K562 (cell line): ENCODE data around the gene CCDC124. TPM values are rescaled to one million over a fixed set of nuclear protein-coding genes. Genes with fewer than 3 reads are reported as not detected.

ENCODE experiments used
- ADNP ChIP-seq: fragments of 200-800 bp; sonication (Bioruptor generic); IDR thresholded peaks from 2 replicates; pipeline ENCODE4 v1.6.1; 2016; ENCODE audit warnings: missing genetic modification characterization, missing compliant biosample characterization
- BCOR ChIP-seq: fragments of 450-650 bp; IDR thresholded peaks from 2 replicates; pipeline ENCODE4 v1.6.1; 2016
- CBFA2T3 ChIP-seq: fragments of 450-650 bp; IDR thresholded peaks from 2 replicates; pipeline ENCODE4 v1.6.1; 2017
- E2F3 ChIP-seq: fragments of 250-450 bp; sonication (Bioruptor Pico); IDR thresholded peaks from 2 replicates; pipeline ENCODE4 v1.4.0; 2020; ENCODE audit warnings: mild to moderate bottlenecking
- ELF1 ChIP-seq: fragments of 200-800 bp; sonication (Bioruptor generic); IDR thresholded peaks from 2 replicates; pipeline ENCODE4 v1.6.1; 2016; ENCODE audit warnings: missing genetic modification characterization, missing compliant biosample characterization
- ETS2 ChIP-seq: IDR thresholded peaks from 2 replicates; pipeline ENCODE4 v1.6.1; 2016; ENCODE audit warnings: borderline replicate concordance, missing genetic modification characterization, mild to moderate bottlenecking, moderate library complexity, missing compliant biosample characterization; ENCODE audit not compliant: poor library complexity, severe bottlenecking
- FOXJ2 ChIP-seq: fragments of 200-800 bp; sonication (Bioruptor generic); IDR thresholded peaks from 2 replicates; pipeline ENCODE4 v1.6.1; 2016; ENCODE audit warnings: missing genetic modification characterization, missing compliant biosample characterization
- HNRNPH1 ChIP-seq: fragments of 200-400 bp; formaldehyde crosslinking; optimal IDR thresholded peaks from 2 replicates; pipeline ENCODE3; 2017; ENCODE audit warnings: low read depth, mild to moderate bottlenecking, low read length, moderate library complexity
- KDM1A ChIP-seq, 2 experiments: fragments of 450-650 bp; IDR thresholded peaks; 2 replicates each; pipeline ENCODE4 v1.6.1; 2016; ENCODE audit warnings: mild to moderate bottlenecking in 2 of 2
- MCM3 ChIP-seq: fragments of 450-650 bp; IDR thresholded peaks from 2 replicates; pipeline ENCODE4 v1.6.1; 2016
- NUFIP1 ChIP-seq: fragments of 450-650 bp; IDR thresholded peaks from 2 replicates; pipeline ENCODE4 v1.6.1; 2018; ENCODE audit not compliant: partially characterized antibody
- PHB ChIP-seq: fragments of 250-450 bp; sonication (Bioruptor Pico); IDR thresholded peaks from 2 replicates; pipeline ENCODE4 v1.5.0; 2021
- PRPF4 ChIP-seq: fragments of 200-400 bp; formaldehyde crosslinking; IDR thresholded peaks from one replicate; pipeline ENCODE4 v1.6.1; 2017; ENCODE audit warnings: low read length, low read depth, mild to moderate bottlenecking; ENCODE audit not compliant: insufficient read depth, poor library complexity, severe bottlenecking
- PTTG1 ChIP-seq: fragments of 450-650 bp; IDR thresholded peaks from 2 replicates; pipeline ENCODE4 v1.6.1; 2016; ENCODE audit warnings: low read depth, mild to moderate bottlenecking, missing genetic modification characterization, missing compliant biosample characterization
- REST ChIP-seq, 2 experiments: fragments of 450-650 bp; formaldehyde crosslinking in 1 of 2; IDR thresholded peaks; 2 replicates each; pipeline versions ENCODE4 v1.4.0 to v1.6.1; 2014 to 2020; ENCODE audit warnings: mild to moderate bottlenecking in 2 of 2, borderline replicate concordance in 1 of 2, low read depth in 1 of 2
- SMARCA5 ChIP-seq: fragments of 450-650 bp; IDR thresholded peaks from 2 replicates; pipeline ENCODE4 v1.6.1; 2016
- TAF15 ChIP-seq: fragments of 200-400 bp; formaldehyde crosslinking; IDR thresholded peaks from 2 replicates; pipeline ENCODE4 v1.6.1; 2017; ENCODE audit warnings: mild to moderate bottlenecking, low read depth, low read length, moderate library complexity
- TAL1 ChIP-seq: fragments of 450-650 bp; IDR thresholded peaks from 2 replicates; pipeline ENCODE4 v1.6.1; 2016; ENCODE audit warnings: mild to moderate bottlenecking
- ZNF224 ChIP-seq: sonication (generic); formaldehyde crosslinking; IDR thresholded peaks from 2 replicates; pipeline ENCODE4 v1.8.0; 2022; ENCODE audit warnings: mild to moderate bottlenecking, missing genetic modification reagents
- ZNF398 ChIP-seq: fragments of 250-450 bp; sonication (Bioruptor Pico); IDR thresholded peaks from 2 replicates; pipeline ENCODE4 v1.8.0; 2021; ENCODE audit warnings: moderate library complexity, mild to moderate bottlenecking, inconsistent platforms
- ZNF75A ChIP-seq: fragments of 450-650 bp; formaldehyde crosslinking; IDR thresholded peaks from 2 replicates; pipeline ENCODE4 v1.4.0; 2020; ENCODE audit warnings: mild to moderate bottlenecking
- polyA plus RNA-seq, 8 experiments: library from polyadenylated mRNA; depleted of rRNA in 4 of 8; stranded (reverse) in 5 of 8; unstranded in 3 of 8; fragments of >200 nt; fragmentation: Nextera tagmentation in 2 of 8; fragmentation: Illumina TruSeq in 1 of 8; extraction: Ambion mirVana in 2 of 8; extraction: Trizol in 1 of 8; gene quantifications; 2 replicates each; pipeline versions ENCODE4 v1.2.1 to v1.2.3, GENCODE V29; 2011 to 2014; ENCODE audit warnings: inconsistent platforms in 1 of 8, missing spikeins in 1 of 8
- total RNA-seq, 7 experiments: library from RNA; depleted of rRNA in 6 of 7; stranded (reverse); fragments of >200 nt in 6 of 7; fragmentation: Illumina TruSeq in 2 of 7; extraction: Trizol in 2 of 7; gene quantifications; 2 replicates each; pipeline versions ENCODE4 v1.2.1 to v1.2.3, GENCODE V29; 2011 to 2021; ENCODE audit warnings: low replicate concordance in 1 of 7

CCDC124 gene
- total and polyA plus RNA-seq, 9 of the 15 experiments (the other 6 are each of a cell fraction or from before 2014, with no cell fraction given): 5.8 to 234 (median 40.1) TPM

- TF ChIP-seq FOXJ2 (tag) (no peak), SMARCA5 (peak; percentile 86), ADNP (peak; percentile 50; the same call in 1 of the 2 replicates), TAF15 (no peak), CBFA2T3 (no peak), TAL1 (no peak), NUFIP1 (no peak), ELF1 (tag) (no peak), ZNF75A (CRISPR knock-in tag) (no peak), HNRNPH1 (no peak), ZNF224 (no peak), E2F3 (CRISPR knock-in tag) (no peak), PHB (CRISPR knock-in tag) (no peak), PRPF4 (no peak), REST (IDR thresholded peaks at IDR 0.05; ENCODE audit: borderline replicate concordance) (no peak), REST (CRISPR knock-in tag; IDR thresholded peaks at IDR 0.05; ENCODE audit: low read depth) (no peak), MCM3 (no peak), KDM1A (IDR thresholded peaks at IDR 0.05) (peak; percentile 61 to 74; a peak in 3 of 4 replicates), ETS2 (tag) (no peak), ZNF398 (CRISPR knock-in tag) (no peak), BCOR (peak; percentile 91), PTTG1 (tag) (no peak)
Observed at GRCh38 chr19:17883627-17884410, 49.0 kb upstream of the CCDC124 start (continued).
